ENCODE data around the gene TMEM187.
"Not testable (repeated sequence)": the region's sequence is repeated elsewhere in the genome, so short reads cannot be mapped to it uniquely, and the experiment has no call there.

The TMEM187 gene

GRCh38 chrX:153973127-153974002, 811 bp downstream of the TMEM187 start:
- no peak for DNase-seq

- DNase-seq, result no peak
These were observed 1.6 kb downstream of the TMEM187 start for GRCh38 chrX:153974003-153974725.

- no peak for DNase-seq
These were observed 2.3 kb downstream of the TMEM187 start for GRCh38 chrX:153974726-153975286.

- DNase-seq, result not testable (repeated sequence)
These were observed 7.8 kb downstream of the TMEM187 start for GRCh38 chrX:153980394-153980793.

GRCh38 chrX:153981231-153981630, 8.7 kb downstream of the TMEM187 start:
- DNase-seq, result no peak

GRCh38 chrX:153981771-153982533, 9.4 kb downstream of the TMEM187 start:
- DNase-seq, result no peak

- DNase-seq, result no peak
These were observed 10.8 kb downstream of the TMEM187 start for GRCh38 chrX:153983321-153983801.

- no peak for DNase-seq
These were observed 12.0 kb downstream of the TMEM187 start for GRCh38 chrX:153984351-153985178.

- DNase-seq, result no peak
These were observed 15.9 kb downstream of the TMEM187 start for GRCh38 chrX:153988493-153988892.

GRCh38 chrX:153989973-153990655, 17.6 kb downstream of the TMEM187 start:
- no peak for DNase-seq

GRCh38 chrX:153991013-153991580, 18.5 kb downstream of the TMEM187 start:
- no peak for DNase-seq

- DNase-seq, result no peak
These were observed 19.6 kb downstream of the TMEM187 start for GRCh38 chrX:153992180-153992579.

GRCh38 chrX:153993079-153993478, 20.5 kb downstream of the TMEM187 start:
- DNase-seq, result no peak

- no peak for DNase-seq
These were observed 21.4 kb downstream of the TMEM187 start for GRCh38 chrX:153993978-153994377.

- not testable (repeated sequence) for DNase-seq
These were observed 21.8 kb downstream of the TMEM187 start for GRCh38 chrX:153994398-153994797.

- no peak for DNase-seq
These were observed 22.9 kb downstream of the TMEM187 start for GRCh38 chrX:153995504-153995903.

- DNase-seq, result no peak
These were observed 26.9 kb downstream of the TMEM187 start for GRCh38 chrX:153999359-154000037.

- no peak for DNase-seq
These were observed 27.5 kb downstream of the TMEM187 start for GRCh38 chrX:154000051-154000450.

GRCh38 chrX:154002215-154002719, 29.7 kb downstream of the TMEM187 start:
- peak; percentile 29 for DNase-seq

GRCh38 chrX:154004315-154004714, 31.8 kb downstream of the TMEM187 start:
- no peak for DNase-seq
